Measurements from ENCODE around the gene ZNF578.

DNA sequence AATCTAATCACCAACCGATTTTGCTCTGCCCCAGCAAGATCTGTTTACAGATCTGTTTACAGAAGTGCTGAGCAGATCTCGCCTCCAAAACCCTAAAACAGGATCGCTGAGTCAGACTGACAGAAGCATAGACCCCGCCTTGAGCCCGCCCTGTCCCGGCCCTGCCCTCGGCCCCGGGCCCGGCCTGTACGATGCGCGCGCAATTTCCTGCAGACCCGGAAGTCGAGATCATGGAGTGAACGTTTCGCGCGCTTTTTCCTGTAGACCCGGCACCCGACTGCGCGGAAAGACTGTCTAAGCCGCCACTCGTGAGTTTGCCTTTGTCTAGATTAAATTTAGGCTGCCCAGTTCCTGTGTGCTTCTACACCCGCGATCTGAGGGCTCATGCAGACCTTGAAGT lies 24.4 kb upstream of the ZNF578 start, which contains the start of gene ZNF534:
- TF ChIP-seq, protein P1, sequence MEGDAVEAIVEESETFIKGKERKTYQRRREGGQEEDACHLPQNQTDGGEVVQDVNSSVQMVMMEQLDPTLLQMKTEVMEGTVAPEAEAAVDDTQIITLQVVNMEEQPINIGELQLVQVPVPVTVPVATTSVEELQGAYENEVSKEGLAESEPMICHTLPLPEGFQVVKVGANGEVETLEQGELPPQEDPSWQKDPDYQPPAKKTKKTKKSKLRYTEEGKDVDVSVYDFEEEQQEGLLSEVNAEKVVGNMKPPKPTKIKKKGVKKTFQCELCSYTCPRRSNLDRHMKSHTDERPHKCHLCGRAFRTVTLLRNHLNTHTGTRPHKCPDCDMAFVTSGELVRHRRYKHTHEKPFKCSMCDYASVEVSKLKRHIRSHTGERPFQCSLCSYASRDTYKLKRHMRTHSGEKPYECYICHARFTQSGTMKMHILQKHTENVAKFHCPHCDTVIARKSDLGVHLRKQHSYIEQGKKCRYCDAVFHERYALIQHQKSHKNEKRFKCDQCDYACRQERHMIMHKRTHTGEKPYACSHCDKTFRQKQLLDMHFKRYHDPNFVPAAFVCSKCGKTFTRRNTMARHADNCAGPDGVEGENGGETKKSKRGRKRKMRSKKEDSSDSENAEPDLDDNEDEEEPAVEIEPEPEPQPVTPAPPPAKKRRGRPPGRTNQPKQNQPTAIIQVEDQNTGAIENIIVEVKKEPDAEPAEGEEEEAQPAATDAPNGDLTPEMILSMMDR (IDR thresholded peaks at IDR 0.05; ENCODE audit: insufficient read depth, low read length, poor library complexity, severe bottlenecking), result no peak
- TF ChIP-seq EZH2phosphoT487 (conservative IDR thresholded peaks at IDR 0.05; ENCODE audit: low read length), result no peak
